ENCODE measurements around the gene ABO.

ABO gene

DNA sequence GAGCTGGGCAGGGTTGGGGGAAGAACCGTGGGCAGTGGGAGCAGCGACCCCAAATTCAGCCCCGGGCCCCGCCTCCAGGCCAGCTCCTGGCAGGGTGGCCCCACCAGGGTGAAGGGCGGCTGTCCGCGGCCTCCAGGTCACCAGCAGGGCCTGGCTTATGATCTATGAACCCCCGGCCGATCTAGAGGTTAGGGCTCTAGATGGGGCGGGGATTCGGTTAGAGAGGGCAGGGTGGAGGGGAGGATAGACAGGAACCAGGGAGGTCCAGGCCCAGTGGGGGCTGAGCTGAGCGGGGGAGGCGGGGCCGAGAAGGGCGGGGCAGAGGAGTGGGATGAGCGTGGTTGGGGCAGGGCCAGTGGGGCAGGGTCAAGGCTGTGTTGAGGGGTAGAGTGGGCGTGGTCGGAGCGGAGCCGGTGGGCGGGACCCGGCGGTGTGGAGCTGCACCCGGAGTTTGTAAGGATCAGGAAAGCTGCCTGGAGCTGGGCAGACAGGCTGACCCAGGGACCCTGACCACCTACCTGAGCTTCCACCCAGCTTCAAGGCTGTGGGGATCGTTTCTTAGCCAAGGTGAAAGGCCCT is 36.6 kb downstream of the ABO start:
- CTCF ChIA-PET: interaction anchor here (0.6 to 5.0 kb wide), 30 partner anchors 9 to 248 kb away, joined by 3 to 53 read pairs (median 5); no protein-coding TSS in a partner anchor
- H3K4me3 ChIP-seq (ENCODE audit: low read depth, low read length): peak overlapping the region; percentile 15; the same call in 1 of the 2 replicates
- no peaks in the 10 kb centered on the region for H3K4me1 ChIP-seq (ENCODE audit: control insufficient read depth, insufficient read depth, low read length)
- no peaks in the 10 kb centered on the region for H3K36me3 ChIP-seq (ENCODE audit: control insufficient read depth in 2 of 2, insufficient read depth in 1 of 2, low read length in 2 of 2)
- POLR2A ChIA-PET: interaction anchor here (0.6 to 1.7 kb wide), 3 partner anchors 50 to 787 kb away, joined by 4 to 9 read pairs (median 5); partner anchors contain the start of genes BRD3OS, MED22 and RPL7A
- TF ChIP-seq SP3 (tag by site-specific recombination; IDR thresholded peaks at IDR 0.05) (peak; percentile 91), KLF16 (tag by site-specific recombination; IDR thresholded peaks at IDR 0.05) (0 out of 2 replicates have a peak, but pooled peaks have one; percentile 49), ZNF324 (tag by site-specific recombination; IDR thresholded peaks at IDR 0.05) (no peak), ZNF433 (tag by site-specific recombination; IDR thresholded peaks at IDR 0.05; ENCODE audit: low read depth) (no peak), ZNF19 (tag by site-specific recombination; IDR thresholded peaks at IDR 0.05; ENCODE audit: low read depth) (no peak), ZBTB48 (tag by site-specific recombination; IDR thresholded peaks at IDR 0.05) (peak; percentile 39; the same call in 1 of the 2 replicates), GLIS2 (tag by site-specific recombination; IDR thresholded peaks at IDR 0.05) (peak; percentile 85), MZF1 (tag by site-specific recombination; IDR thresholded peaks at IDR 0.05; ENCODE audit: borderline replicate concordance) (no peak), KLF9 (tag by site-specific recombination; IDR thresholded peaks at IDR 0.05; ENCODE audit: low read depth) (peak; percentile 98), MEIS1 (CRISPR knock-in tag; IDR thresholded peaks at IDR 0.05; ENCODE audit: borderline replicate concordance) (no peak), ZNF341 (tag by site-specific recombination; IDR thresholded peaks at IDR 0.05; ENCODE audit: low read depth) (no peak), ZNF223 (tag by site-specific recombination; IDR thresholded peaks at IDR 0.05) (peak; percentile 87), ZNF114 (tag by site-specific recombination; IDR thresholded peaks at IDR 0.05) (no peak), EGR2 (tag by site-specific recombination; IDR thresholded peaks at IDR 0.05; ENCODE audit: low read depth) (peak; percentile 92), KLF1 (tag by site-specific recombination; IDR thresholded peaks at IDR 0.05) (peak; percentile 96), GLIS1 (tag by site-specific recombination; IDR thresholded peaks at IDR 0.05) (peak; percentile 91), ZFP69B (tag by site-specific recombination; IDR thresholded peaks at IDR 0.05) (0 out of 2 replicates have a peak, but pooled peaks have one; percentile 36), ZNF394 (tag by site-specific recombination; IDR thresholded peaks at IDR 0.05; ENCODE audit: borderline replicate concordance) (no peak), ZFHX2 (tag by site-specific recombination; conservative IDR thresholded peaks at IDR 0.05) (peak; percentile 94), BCL11B (tag by site-specific recombination; IDR thresholded peaks at IDR 0.05; ENCODE audit: low read depth) (no peak), SP2 (tag by site-specific recombination; IDR thresholded peaks at IDR 0.05) (peak; percentile 96), ZNF155 (tag by site-specific recombination; IDR thresholded peaks at IDR 0.05) (no peak)
- TF ChIP-seq, protein P1, sequence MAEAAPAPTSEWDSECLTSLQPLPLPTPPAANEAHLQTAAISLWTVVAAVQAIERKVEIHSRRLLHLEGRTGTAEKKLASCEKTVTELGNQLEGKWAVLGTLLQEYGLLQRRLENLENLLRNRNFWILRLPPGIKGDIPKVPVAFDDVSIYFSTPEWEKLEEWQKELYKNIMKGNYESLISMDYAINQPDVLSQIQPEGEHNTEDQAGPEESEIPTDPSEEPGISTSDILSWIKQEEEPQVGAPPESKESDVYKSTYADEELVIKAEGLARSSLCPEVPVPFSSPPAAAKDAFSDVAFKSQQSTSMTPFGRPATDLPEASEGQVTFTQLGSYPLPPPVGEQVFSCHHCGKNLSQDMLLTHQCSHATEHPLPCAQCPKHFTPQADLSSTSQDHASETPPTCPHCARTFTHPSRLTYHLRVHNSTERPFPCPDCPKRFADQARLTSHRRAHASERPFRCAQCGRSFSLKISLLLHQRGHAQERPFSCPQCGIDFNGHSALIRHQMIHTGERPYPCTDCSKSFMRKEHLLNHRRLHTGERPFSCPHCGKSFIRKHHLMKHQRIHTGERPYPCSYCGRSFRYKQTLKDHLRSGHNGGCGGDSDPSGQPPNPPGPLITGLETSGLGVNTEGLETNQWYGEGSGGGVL (tag by site-specific recombination; IDR thresholded peaks at IDR 0.05): 0 out of 2 replicates have a peak, but pooled peaks have one; percentile 10
- TF ChIP-seq, protein P2, sequence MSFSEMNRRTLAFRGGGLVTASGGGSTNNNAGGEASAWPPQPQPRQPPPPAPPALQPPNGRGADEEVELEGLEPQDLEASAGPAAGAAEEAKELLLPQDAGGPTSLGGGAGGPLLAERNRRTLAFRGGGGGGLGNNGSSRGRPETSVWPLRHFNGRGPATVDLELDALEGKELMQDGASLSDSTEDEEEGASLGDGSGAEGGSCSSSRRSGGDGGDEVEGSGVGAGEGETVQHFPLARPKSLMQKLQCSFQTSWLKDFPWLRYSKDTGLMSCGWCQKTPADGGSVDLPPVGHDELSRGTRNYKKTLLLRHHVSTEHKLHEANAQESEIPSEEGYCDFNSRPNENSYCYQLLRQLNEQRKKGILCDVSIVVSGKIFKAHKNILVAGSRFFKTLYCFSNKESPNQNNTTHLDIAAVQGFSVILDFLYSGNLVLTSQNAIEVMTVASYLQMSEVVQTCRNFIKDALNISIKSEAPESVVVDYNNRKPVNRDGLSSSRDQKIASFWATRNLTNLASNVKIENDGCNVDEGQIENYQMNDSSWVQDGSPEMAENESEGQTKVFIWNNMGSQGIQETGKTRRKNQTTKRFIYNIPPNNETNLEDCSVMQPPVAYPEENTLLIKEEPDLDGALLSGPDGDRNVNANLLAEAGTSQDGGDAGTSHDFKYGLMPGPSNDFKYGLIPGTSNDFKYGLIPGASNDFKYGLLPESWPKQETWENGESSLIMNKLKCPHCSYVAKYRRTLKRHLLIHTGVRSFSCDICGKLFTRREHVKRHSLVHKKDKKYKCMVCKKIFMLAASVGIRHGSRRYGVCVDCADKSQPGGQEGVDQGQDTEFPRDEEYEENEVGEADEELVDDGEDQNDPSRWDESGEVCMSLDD (tag by site-specific recombination; IDR thresholded peaks at IDR 0.05): 0 out of 2 replicates have a peak, but pooled peaks have one; percentile 25
- H3K9me3 ChIP-seq (ENCODE audit: control insufficient read depth, insufficient read depth, low read depth, low read length): no peaks in the 10 kb centered on the region
- no peak overlapping the region for H3K27ac ChIP-seq (ENCODE audit: extremely low read depth, low read depth, low read length)
